ENCODE results near the gene SCARF1. TPM values are rescaled to one million over a fixed set of nuclear protein-coding genes. Genes with fewer than 3 reads are reported as not detected.

SCARF1 gene
- total and polyA plus RNA-seq, 2 experiments from 2014 or later, result 0.14 TPM; not detected in 1

GRCh38 chr17:1641065-1641403, 4.5 kb downstream of the SCARF1 start:
- Histone ChIP-seq H3K4me3 (no peak overlapping the region), H3K4me2 (ENCODE audit: unreplicated experiment) (no peak overlapping the region), H3F3A (ENCODE audit: insufficient read depth) (no peaks in the 10 kb centered on the region), H3K9ac (no peak overlapping the region), H3K4me1 (ENCODE audit: insufficient read depth) (peaks cover 8% of the 10 kb centered on the region; the same call in 1 of the 2 replicates), H2AFZ (no peak overlapping the region), H3K9me2 (ENCODE audit: insufficient read depth) (no peaks in the 10 kb centered on the region), H3K36me3 (ENCODE audit: low read depth) (no peaks in the 10 kb centered on the region), H3K9me3 (ENCODE audit: low read depth) (no peaks in the 10 kb centered on the region), H3K27me3 (replicated peaks; ENCODE audit: insufficient read depth) (no peaks in the 10 kb centered on the region), H3K27ac (no peak overlapping the region), H4K20me1 (ENCODE audit: insufficient read depth) (no peaks in the 10 kb centered on the region), H3K79me2 (ENCODE audit: insufficient read depth) (no peaks in the 10 kb centered on the region)
- in situ Hi-C loops (cut with MboI), result no loop called here
- whole genome bisulfite sequencing, 2 experiments (ENCODE audit: low coverage in 1 of 2, low lambda C conversion rate in 2 of 2, missing lambda C conversion rate in 2 of 2), result 63 to 66% methylated on average over 12 of the region's 12 CpGs
- TF ChIP-seq EZH2 (IDR thresholded peaks at IDR 0.05; ENCODE audit: insufficient read depth, poor library complexity, severe bottlenecking) (no peak), EZH2phosphoT487 (IDR thresholded peaks at IDR 0.05; ENCODE audit: insufficient read depth, low read depth) (no peak)
- no peak for DNase-seq

GRCh38 chr17:1640329-1641064, 5.0 kb downstream of the SCARF1 start:
- WGBS, 2 experiments (ENCODE audit: low coverage in 1 of 2, low lambda C conversion rate in 2 of 2, missing lambda C conversion rate in 2 of 2), result 62% methylated on average over 21 to 22 of the region's 23 CpGs
- H2AFZ ChIP-seq, result no peak overlapping the region
- no peak for DNase-seq
- no peaks in the 10 kb centered on the region for H3K27me3 ChIP-seq (replicated peaks; ENCODE audit: insufficient read depth)
- H3K4me1 ChIP-seq (ENCODE audit: insufficient read depth), result peaks cover 8% of the 10 kb centered on the region; the same call in 1 of the 2 replicates
- no peak overlapping the region for H3K4me2 ChIP-seq (ENCODE audit: unreplicated experiment)
- no peak overlapping the region for H3K4me3 ChIP-seq
- H3F3A ChIP-seq (ENCODE audit: insufficient read depth), result no peaks in the 10 kb centered on the region
- H3K9me2 ChIP-seq (ENCODE audit: insufficient read depth), result no peaks in the 10 kb centered on the region
- no peak overlapping the region for H3K9ac ChIP-seq
- H4K20me1 ChIP-seq (ENCODE audit: insufficient read depth), result no peaks in the 10 kb centered on the region
- in situ Hi-C loops (cut with MboI), result no loop called here
- no peak overlapping the region for H3K27ac ChIP-seq
- H3K79me2 ChIP-seq (ENCODE audit: insufficient read depth), result no peaks in the 10 kb centered on the region
- TF ChIP-seq EZH2phosphoT487 (IDR thresholded peaks at IDR 0.05; ENCODE audit: insufficient read depth, low read depth), result no peak
- no peak for TF ChIP-seq EZH2 (IDR thresholded peaks at IDR 0.05; ENCODE audit: insufficient read depth, poor library complexity, severe bottlenecking)
- no peaks in the 10 kb centered on the region for H3K9me3 ChIP-seq (ENCODE audit: low read depth)
- H3K36me3 ChIP-seq (ENCODE audit: low read depth), result no peaks in the 10 kb centered on the region

- Histone ChIP-seq H3K9me2 (ENCODE audit: insufficient read depth) (no peaks in the 10 kb centered on the region), H3K9me3 (ENCODE audit: low read depth) (no peaks in the 10 kb centered on the region), H3K27ac (no peak overlapping the region), H3K4me3 (no peak overlapping the region), H3K36me3 (ENCODE audit: low read depth) (no peaks in the 10 kb centered on the region), H3K79me2 (ENCODE audit: insufficient read depth) (no peaks in the 10 kb centered on the region), H2AFZ (no peak overlapping the region), H3K4me2 (ENCODE audit: unreplicated experiment) (no peak overlapping the region), H4K20me1 (ENCODE audit: insufficient read depth) (no peaks in the 10 kb centered on the region), H3K4me1 (ENCODE audit: insufficient read depth) (peaks cover 8% of the 10 kb centered on the region; the same call in 1 of the 2 replicates), H3K27me3 (replicated peaks; ENCODE audit: insufficient read depth) (no peaks in the 10 kb centered on the region), H3K9ac (no peak overlapping the region), H3F3A (ENCODE audit: insufficient read depth) (no peaks in the 10 kb centered on the region)
- no peak for DNase-seq
- 68 to 71% methylated on average over 10 to 11 of the region's 11 CpGs for WGBS, 2 experiments (ENCODE audit: low coverage in 1 of 2, low lambda C conversion rate in 2 of 2, missing lambda C conversion rate in 2 of 2)
- in situ Hi-C loops (cut with MboI), result no loop called here
- TF ChIP-seq EZH2phosphoT487 (IDR thresholded peaks at IDR 0.05; ENCODE audit: insufficient read depth, low read depth) (no peak), EZH2 (IDR thresholded peaks at IDR 0.05; ENCODE audit: insufficient read depth, poor library complexity, severe bottlenecking) (no peak)
Measured at GRCh38 chr17:1639549-1640180, 5.9 kb downstream of the SCARF1 start.

GRCh38 chr17:1638624-1639300, 6.8 kb downstream of the SCARF1 start:
- no peaks in the 10 kb centered on the region for H3K36me3 ChIP-seq (ENCODE audit: low read depth)
- H2AFZ ChIP-seq, result no peak overlapping the region
- no peaks in the 10 kb centered on the region for H3K9me3 ChIP-seq (ENCODE audit: low read depth)
- no peak overlapping the region for H3K4me2 ChIP-seq (ENCODE audit: unreplicated experiment)
- DNase-seq, result no peak
- H3K79me2 ChIP-seq (ENCODE audit: insufficient read depth), result no peaks in the 10 kb centered on the region
- H3K9ac ChIP-seq, result no peak overlapping the region
- TF ChIP-seq EZH2phosphoT487 (IDR thresholded peaks at IDR 0.05; ENCODE audit: insufficient read depth, low read depth) (no peak), EZH2 (IDR thresholded peaks at IDR 0.05; ENCODE audit: insufficient read depth, poor library complexity, severe bottlenecking) (no peak)
- WGBS, 2 experiments (ENCODE audit: low coverage in 1 of 2, low lambda C conversion rate in 2 of 2, missing lambda C conversion rate in 2 of 2), result 83 to 85% methylated on average over 17 to 18 of the region's 19 CpGs
- no peaks in the 10 kb centered on the region for H4K20me1 ChIP-seq (ENCODE audit: insufficient read depth)
- H3K4me1 ChIP-seq (ENCODE audit: insufficient read depth), result 0 out of 2 replicates have a peak, but pooled peaks cover 2% of the 10 kb centered on the region
- H3K9me2 ChIP-seq (ENCODE audit: insufficient read depth), result no peaks in the 10 kb centered on the region
- no peaks in the 10 kb centered on the region for H3K27me3 ChIP-seq (replicated peaks; ENCODE audit: insufficient read depth)
- H3K4me3 ChIP-seq, result no peak overlapping the region
- no peaks in the 10 kb centered on the region for H3F3A ChIP-seq (ENCODE audit: insufficient read depth)
- H3K27ac ChIP-seq, result no peak overlapping the region
- in situ Hi-C loops (cut with MboI), result no loop called here

Measured in GM23248 (cell line).